ENCODE results near the gene XYLT2.

- TF ChIP-seq POLR2A (IDR thresholded peaks at IDR 0.05; ENCODE audit: low read depth, low read length) (no peak), EZH2 (IDR thresholded peaks at IDR 0.05; ENCODE audit: borderline replicate concordance, low read depth, low read length, severe bottlenecking) (no peak), POLR2AphosphoS5 (IDR thresholded peaks at IDR 0.05; ENCODE audit: insufficient read depth, low read depth, low read length) (no peak), JUN (IDR thresholded peaks at IDR 0.05; ENCODE audit: borderline replicate concordance, insufficient read depth, insufficient read length, low read depth) (no peak), MYC (IDR thresholded peaks at IDR 0.05; ENCODE audit: low read depth, low read length) (no peak), FOS (IDR thresholded peaks at IDR 0.05; ENCODE audit: borderline replicate concordance, insufficient read depth, low read length) (no peak)
- TF ChIP-seq, protein P1, sequence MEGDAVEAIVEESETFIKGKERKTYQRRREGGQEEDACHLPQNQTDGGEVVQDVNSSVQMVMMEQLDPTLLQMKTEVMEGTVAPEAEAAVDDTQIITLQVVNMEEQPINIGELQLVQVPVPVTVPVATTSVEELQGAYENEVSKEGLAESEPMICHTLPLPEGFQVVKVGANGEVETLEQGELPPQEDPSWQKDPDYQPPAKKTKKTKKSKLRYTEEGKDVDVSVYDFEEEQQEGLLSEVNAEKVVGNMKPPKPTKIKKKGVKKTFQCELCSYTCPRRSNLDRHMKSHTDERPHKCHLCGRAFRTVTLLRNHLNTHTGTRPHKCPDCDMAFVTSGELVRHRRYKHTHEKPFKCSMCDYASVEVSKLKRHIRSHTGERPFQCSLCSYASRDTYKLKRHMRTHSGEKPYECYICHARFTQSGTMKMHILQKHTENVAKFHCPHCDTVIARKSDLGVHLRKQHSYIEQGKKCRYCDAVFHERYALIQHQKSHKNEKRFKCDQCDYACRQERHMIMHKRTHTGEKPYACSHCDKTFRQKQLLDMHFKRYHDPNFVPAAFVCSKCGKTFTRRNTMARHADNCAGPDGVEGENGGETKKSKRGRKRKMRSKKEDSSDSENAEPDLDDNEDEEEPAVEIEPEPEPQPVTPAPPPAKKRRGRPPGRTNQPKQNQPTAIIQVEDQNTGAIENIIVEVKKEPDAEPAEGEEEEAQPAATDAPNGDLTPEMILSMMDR (IDR thresholded peaks at IDR 0.05; ENCODE audit: extremely low read depth in 1 of 2, insufficient read depth in 1 of 2, low read depth in 1 of 2, low read length in 2 of 2) = no peak
- TF ChIP-seq, protein P2, sequence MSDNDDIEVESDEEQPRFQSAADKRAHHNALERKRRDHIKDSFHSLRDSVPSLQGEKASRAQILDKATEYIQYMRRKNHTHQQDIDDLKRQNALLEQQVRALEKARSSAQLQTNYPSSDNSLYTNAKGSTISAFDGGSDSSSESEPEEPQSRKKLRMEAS (IDR thresholded peaks at IDR 0.05; ENCODE audit: insufficient read depth, insufficient read length) = no peak
These were observed 37.0 kb downstream of the XYLT2 start for GRCh38 chr17:50382931-50383330.
